Suprapubic skin (tissue), 4 donors: ENCODE measurements around the gene NPBWR2. TPM values are rescaled to one million over a fixed set of nuclear protein-coding genes. Genes with fewer than 3 reads are reported as not detected.

ENCODE experiments used
- DNase-seq, 2 donors: peaks; one replicate each; pipeline ENCODE4 v3.0.0-alpha.2; 2019; ENCODE audit warnings: low spot score in 2 of 2
- H3K27ac ChIP-seq: fragments of 200-600 bp; sonication (generic); one replicate; pipeline ENCODE4 v1.5.1; 2019
- H3K27me3 ChIP-seq: fragments of 200-600 bp; sonication (generic); one replicate; pipeline ENCODE4 v1.5.1; 2019
- H3K36me3 ChIP-seq: fragments of 200-600 bp; sonication (generic); one replicate; pipeline ENCODE4 v1.5.1; 2019
- H3K4me1 ChIP-seq: fragments of 200-600 bp; sonication (generic); one replicate; pipeline ENCODE4 v1.5.1; 2019
- H3K4me3 ChIP-seq: fragments of 200-600 bp; sonication (generic); one replicate; pipeline ENCODE4 v1.5.1; 2019; ENCODE audit warnings: mild to moderate bottlenecking
- H3K9me3 ChIP-seq: fragments of 200-600 bp; sonication (generic); one replicate; pipeline ENCODE4 v1.5.1; 2019
- CTCF ChIP-seq, 2 donors: fragments of 200-600 bp in 1 of 2; fragments of 450-650 bp in 1 of 2; sonication (generic) in 1 of 2; IDR thresholded peaks; one replicate each; pipeline ENCODE4 v1.5.1; 2016 to 2019; ENCODE audit warnings: antibody characterized with exemption in 2 of 2, mild to moderate bottlenecking in 1 of 2, moderate library complexity in 1 of 2
- EP300 ChIP-seq: sonication (generic); formaldehyde crosslinking; IDR thresholded peaks from one replicate; pipeline ENCODE4 v1.6.1; 2017; ENCODE audit warnings: antibody characterized with exemption
- POLR2A ChIP-seq, 2 donors: fragments of 450-650 bp; IDR thresholded peaks; one replicate each; pipeline ENCODE4 v1.6.1; 2017; ENCODE audit warnings: antibody characterized with exemption in 2 of 2, mild to moderate bottlenecking in 2 of 2, moderate library complexity in 2 of 2
- POLR2AphosphoS5 ChIP-seq, 3 donors: sonication (generic); formaldehyde crosslinking; IDR thresholded peaks; one replicate each; pipeline ENCODE4 v1.6.1; 2017; ENCODE audit warnings: antibody characterized with exemption in 3 of 3
- WGBS: methylation state at CpG from one replicate; pipeline ENCODE4 v1.1.5; 2018; 5-methylcytosine and 5-hydroxymethylcytosine counted together
- total RNA-seq, 4 donors: library from RNA; depleted of rRNA; stranded (reverse); fragments of >200 nt; gene quantifications; one replicate each; pipeline ENCODE4 v1.1.0, GENCODE V29; 2016

NPBWR2 gene
- total RNA-seq, 4 donors from 2014 or later = not detected

- no peak for DNase-seq
- TF ChIP-seq EP300 (no peak), POLR2AphosphoS5 (IDR thresholded peaks at IDR 0.05) (no peak), POLR2A (IDR thresholded peaks at IDR 0.05) (no peak), CTCF (IDR thresholded peaks at IDR 0.05) (peak; percentile 6 to 76)
- 52% methylated on average over 7 of the region's 64 CpGs for WGBS
- peak overlapping the region; percentile 46 for H3K4me3 ChIP-seq
- H3K36me3 ChIP-seq = no peaks in the 10 kb centered on the region
- H3K4me1 ChIP-seq = peaks cover 14% of the 10 kb centered on the region
- no peaks in the 10 kb centered on the region for H3K9me3 ChIP-seq
- no peak overlapping the region for H3K27ac ChIP-seq
- peaks cover 67% of the 10 kb centered on the region for H3K27me3 ChIP-seq
Observed at GRCh38 chr20:64101731-64102621, 5.4 kb downstream of the NPBWR2 start.

- Histone ChIP-seq H3K4me1 (peaks cover 14% of the 10 kb centered on the region), H3K4me3 (no peak overlapping the region), H3K9me3 (no peaks in the 10 kb centered on the region), H3K36me3 (no peaks in the 10 kb centered on the region), H3K27ac (no peak overlapping the region), H3K27me3 (peaks cover 58% of the 10 kb centered on the region)
- 85% methylated on average over 6 of the region's 9 CpGs for WGBS
- no peak for DNase-seq
- TF ChIP-seq POLR2A (IDR thresholded peaks at IDR 0.05) (no peak), EP300 (no peak), POLR2AphosphoS5 (IDR thresholded peaks at IDR 0.05) (no peak), CTCF (IDR thresholded peaks at IDR 0.05) (no peak)
Observed at GRCh38 chr20:64100946-64101688, 6.2 kb downstream of the NPBWR2 start.

GRCh38 chr20:64100566-64100888 is 6.8 kb downstream of the NPBWR2 start:
- Histone ChIP-seq H3K4me3 (no peak overlapping the region), H3K4me1 (peaks cover 14% of the 10 kb centered on the region), H3K27me3 (peaks cover 57% of the 10 kb centered on the region), H3K9me3 (no peaks in the 10 kb centered on the region), H3K36me3 (no peaks in the 10 kb centered on the region), H3K27ac (no peak overlapping the region)
- TF ChIP-seq POLR2AphosphoS5 (IDR thresholded peaks at IDR 0.05) (no peak), POLR2A (IDR thresholded peaks at IDR 0.05) (no peak), CTCF (IDR thresholded peaks at IDR 0.05) (no peak), EP300 (no peak)
- 68% methylated on average over 4 of the region's 4 CpGs for WGBS
- no peak for DNase-seq

GRCh38 chr20:64099880-64100565 is 7.3 kb downstream of the NPBWR2 start:
- no peak for DNase-seq
- H3K36me3 ChIP-seq = no peaks in the 10 kb centered on the region
- TF ChIP-seq POLR2A (IDR thresholded peaks at IDR 0.05) (no peak), POLR2AphosphoS5 (IDR thresholded peaks at IDR 0.05) (no peak), CTCF (IDR thresholded peaks at IDR 0.05) (no peak)
- peaks cover 14% of the 10 kb centered on the region for H3K4me1 ChIP-seq
- peaks cover 57% of the 10 kb centered on the region for H3K27me3 ChIP-seq
- H3K4me3 ChIP-seq = no peak overlapping the region
- H3K27ac ChIP-seq = no peak overlapping the region
- WGBS = 77% methylated on average over 13 of the region's 14 CpGs
- H3K9me3 ChIP-seq = no peaks in the 10 kb centered on the region
